AG09319 (cell line): ENCODE data around the gene RTN4RL1.

ENCODE experiments used
- DNase-seq: peaks from one replicate; pipeline ENCODE4 v3.0.0-alpha.2; 2010; ENCODE audit warnings: low read depth; ENCODE audit errors: extremely low read depth
- CTCF ChIP-seq: IDR thresholded peaks from 2 replicates; pipeline ENCODE4 v1.5.1; 2011; ENCODE audit warnings: low read depth, mild to moderate bottlenecking, inconsistent platforms, low read length, moderate library complexity

The RTN4RL1 gene

DNA sequence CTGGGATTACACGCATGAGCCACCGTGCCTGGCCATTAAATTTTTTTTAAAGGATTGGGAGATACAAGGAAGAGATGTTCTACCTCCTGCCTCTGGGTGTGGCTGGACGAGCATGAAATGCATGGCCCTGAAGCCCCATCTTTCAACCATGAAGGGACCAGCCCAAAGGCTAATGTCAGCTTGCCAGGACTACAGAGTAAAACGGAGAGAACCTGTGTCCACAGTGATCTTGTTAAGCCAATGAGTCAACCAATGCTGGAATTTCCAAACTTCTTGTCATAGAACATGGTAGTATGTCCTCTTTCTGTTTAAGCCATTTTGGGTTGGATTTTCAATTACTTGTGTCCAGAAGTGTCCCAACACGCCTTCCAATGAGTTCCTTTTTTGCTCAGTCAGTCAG lies 71.3 kb downstream of the RTN4RL1 start:
- no peak for TF ChIP-seq CTCF
- no peak for DNase-seq

DNA sequence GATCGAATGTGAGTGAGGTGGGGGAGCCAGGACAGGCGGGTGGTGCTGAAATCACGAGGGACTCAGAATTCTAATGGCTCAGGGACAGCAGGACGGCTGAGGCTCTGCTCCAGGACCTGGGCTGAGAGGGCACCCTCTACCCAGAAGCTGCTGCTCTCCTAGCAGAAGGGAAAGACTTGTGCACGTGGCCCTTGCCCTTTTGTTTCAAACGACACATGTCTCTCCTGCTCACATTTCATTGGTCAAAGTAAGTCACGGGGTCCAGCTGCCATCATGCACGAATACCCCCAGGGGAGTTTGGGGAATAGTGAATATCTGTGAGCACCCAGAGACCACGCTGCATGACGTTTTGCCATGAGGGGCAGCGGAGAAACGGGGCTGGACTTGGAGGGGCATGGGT lies 73.2 kb downstream of the RTN4RL1 start:
- no peak for TF ChIP-seq CTCF

GRCh38 chr17:1949754-1950153 lies 75.4 kb downstream of the RTN4RL1 start:
- DNase-seq: no peak
- TF ChIP-seq CTCF: no peak

More for the DNA sequence above, 73.2 kb downstream of the RTN4RL1 start:
- no peak for DNase-seq

DNA sequence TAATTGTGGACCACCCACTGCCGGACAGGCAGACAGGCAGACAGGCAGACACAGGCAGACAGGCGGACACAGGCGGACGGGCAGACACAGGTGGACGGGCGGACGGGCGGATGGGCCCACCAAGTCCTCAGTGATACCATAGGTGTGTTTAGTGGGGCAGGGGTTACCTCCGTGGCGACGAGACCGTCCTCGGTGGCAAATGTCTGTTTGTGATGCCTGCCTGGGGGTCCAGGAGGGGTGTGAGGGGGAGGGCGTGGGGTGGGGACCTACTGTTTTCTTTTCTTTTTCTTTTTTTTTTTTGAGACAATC lies 76.7 kb downstream of the RTN4RL1 start:
- no peak for DNase-seq
- no peak for TF ChIP-seq CTCF

DNA sequence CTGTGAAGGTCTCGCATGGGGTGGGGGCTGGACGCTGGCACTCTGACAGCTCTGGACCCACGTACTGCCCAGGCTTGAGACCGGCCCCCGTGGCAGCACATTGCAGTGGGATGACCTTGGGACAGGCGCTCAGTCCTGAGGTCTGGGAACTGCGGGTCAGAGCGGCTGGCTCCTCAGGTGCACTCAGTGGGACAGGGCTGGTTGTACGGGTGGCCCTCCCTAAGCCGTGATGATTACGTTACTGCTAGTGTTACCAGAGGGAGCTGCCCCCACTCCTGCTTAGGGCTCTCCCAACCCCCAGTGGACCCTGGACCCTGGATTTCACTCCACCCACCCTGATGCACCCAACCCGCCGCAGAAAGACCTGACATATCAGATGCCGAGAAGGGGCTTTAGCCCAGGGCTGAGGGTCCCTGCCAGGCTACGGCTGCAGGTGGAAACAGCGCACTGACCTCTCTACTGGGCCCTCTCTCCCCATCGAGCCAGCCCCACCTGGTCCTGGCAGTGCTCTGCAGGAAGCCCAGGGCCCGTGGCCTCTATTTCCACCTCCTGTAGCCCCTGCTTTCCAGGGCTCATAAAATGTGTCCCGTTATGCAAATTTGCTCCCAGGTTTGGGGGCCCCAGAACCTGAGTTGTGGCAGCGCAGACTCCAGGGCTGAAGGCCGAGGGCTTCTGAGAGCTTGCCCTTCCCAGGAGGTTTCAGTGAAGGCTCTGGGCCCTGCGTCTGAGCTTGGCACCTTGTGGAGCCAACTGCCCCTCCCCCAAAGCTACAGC lies 77.2 kb downstream of the RTN4RL1 start:
- no peak for TF ChIP-seq CTCF
- no peak for DNase-seq

DNA sequence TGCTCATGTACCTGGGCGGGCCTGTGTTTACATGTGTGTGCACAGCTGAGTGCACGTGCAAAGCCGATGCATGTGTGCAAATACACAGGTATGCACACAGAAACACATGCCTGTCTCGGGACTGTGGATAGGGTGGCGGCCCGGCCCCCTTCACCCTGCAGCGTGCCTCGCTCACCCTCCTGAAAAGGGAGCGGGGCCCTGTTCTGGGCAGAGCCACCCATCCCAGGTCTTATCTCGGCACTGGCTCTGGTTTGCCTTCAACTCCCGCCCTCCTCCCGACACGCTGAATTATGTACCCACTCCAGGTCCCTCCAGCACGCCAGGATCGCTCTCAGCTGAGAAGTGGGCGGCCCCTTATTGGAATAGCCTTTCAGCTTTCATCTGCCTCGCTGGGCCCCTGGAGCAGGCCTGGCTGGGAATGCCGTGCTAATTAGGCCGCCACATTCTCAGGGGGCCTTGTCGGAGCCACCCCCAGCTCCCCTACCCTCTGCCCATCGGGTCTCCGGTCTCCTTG lies 77.8 kb downstream of the RTN4RL1 start:
- no peak for DNase-seq
- TF ChIP-seq CTCF: no peak

DNA sequence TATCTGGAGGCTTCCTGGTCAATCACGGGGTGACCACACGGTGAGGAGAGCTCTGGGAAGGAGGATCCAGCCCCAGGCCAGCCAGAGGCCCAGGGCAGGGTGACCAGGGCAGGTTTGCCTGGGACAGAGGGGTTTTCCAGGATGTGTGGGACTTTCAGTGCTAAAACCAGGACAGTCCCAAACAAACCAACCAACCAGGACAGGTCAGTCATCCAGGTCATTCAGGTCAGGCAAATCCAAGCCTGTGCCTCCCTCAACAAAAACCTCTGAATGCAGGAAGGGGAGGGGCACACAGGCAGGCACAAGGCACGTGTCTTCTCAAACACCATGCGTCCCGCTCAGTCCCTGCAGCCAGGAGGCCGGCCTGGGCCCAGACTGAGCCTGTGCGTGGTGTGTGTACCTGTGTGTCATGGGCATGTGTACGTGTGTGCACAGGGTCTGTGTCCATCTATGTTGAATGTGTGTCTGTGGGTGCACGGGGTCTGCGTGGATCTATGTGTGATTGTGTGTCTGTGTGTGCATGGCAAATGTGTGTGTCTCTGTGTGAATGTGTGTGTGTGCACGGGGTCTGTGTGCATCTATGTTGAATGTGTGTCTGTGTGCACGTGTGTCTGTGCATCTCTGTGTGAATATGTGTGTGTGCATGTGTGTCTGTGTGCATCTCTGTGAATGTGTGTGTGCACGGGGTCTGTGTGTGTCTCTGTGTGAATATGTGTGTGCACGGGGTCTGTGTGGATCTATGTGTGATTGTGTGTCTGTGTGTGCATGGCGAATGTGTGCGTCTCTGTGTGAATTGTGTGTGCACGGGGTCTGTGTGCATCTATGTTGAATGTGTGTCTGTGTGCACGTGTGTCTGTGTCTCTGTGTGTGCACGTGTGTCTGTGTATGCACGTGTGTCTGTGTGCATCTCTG lies 78.9 kb downstream of the RTN4RL1 start:
- DNase-seq: no peak
- no peak for TF ChIP-seq CTCF
